ENCODE results near the gene RTL1. TPM values are rescaled to one million over a fixed set of nuclear protein-coding genes. Genes with fewer than 3 reads are reported as not detected.

The RTL1 gene
- total RNA-seq, 1 experiment from 2014 or later: not detected

GRCh38 chr14:100915560-100915959, 12.0 kb upstream of the RTL1 start:
- Histone ChIP-seq H3K4ac (ENCODE audit: low read depth, low read length) (no peak overlapping the region), H2BK120ac (ENCODE audit: low read depth, low read length, poor library complexity, severe bottlenecking) (no peak overlapping the region), H2AK5ac (ENCODE audit: insufficient read length, low read length) (no peak overlapping the region), H3K4me2 (ENCODE audit: insufficient read depth, insufficient read length, low read length) (no peak overlapping the region), H3K18ac (ENCODE audit: insufficient read length, low read depth, low read length) (no peak overlapping the region), H2BK5ac (ENCODE audit: insufficient read length, low read length) (no peak overlapping the region), H3K79me1 (ENCODE audit: insufficient read depth, low read depth, low read length, poor library complexity, severe bottlenecking) (no peaks in the 10 kb centered on the region), H3K56ac (ENCODE audit: insufficient read length, low read depth, low read length) (no peak overlapping the region), H3K14ac (ENCODE audit: insufficient read depth, low read length) (no peak overlapping the region), H3K27me3 (ENCODE audit: insufficient read depth, low read length) (no peaks in the 10 kb centered on the region), H2BK20ac (ENCODE audit: low read depth, low read length, poor library complexity, severe bottlenecking) (no peak overlapping the region), H3K9ac (ENCODE audit: extremely low read depth, insufficient read length, low read length) (no peak overlapping the region), H3K9me3 (ENCODE audit: control insufficient read depth, low read depth, low read length) (no peaks in the 10 kb centered on the region), H4K8ac (replicated peaks; ENCODE audit: insufficient read length, low read depth, low read length) (no peak overlapping the region), H3K23me2 (ENCODE audit: insufficient read length, low read depth, low read length, poor library complexity, severe bottlenecking) (no peaks in the 10 kb centered on the region), H3T11ph (ENCODE audit: low read length) (no peak overlapping the region), H2BK12ac (ENCODE audit: insufficient read length, low read depth, low read length) (no peak overlapping the region), H4K5ac (ENCODE audit: insufficient read length, low read depth, low read length) (no peak overlapping the region), H3K27ac (ENCODE audit: insufficient read length, low read depth, low read length) (no peak overlapping the region), H4K20me1 (ENCODE audit: control insufficient read depth, insufficient read depth, insufficient read length) (no peaks in the 10 kb centered on the region), H2AFZ (ENCODE audit: low read length) (no peak overlapping the region), H3K4me1 (ENCODE audit: insufficient read depth, low read length) (no peaks in the 10 kb centered on the region), H3K79me2 (ENCODE audit: insufficient read depth, low read length) (no peaks in the 10 kb centered on the region), H2BK15ac (ENCODE audit: low read depth, low read length) (no peak overlapping the region), H4K91ac (ENCODE audit: insufficient read length, low read depth, low read length) (no peak overlapping the region), H3K23ac (ENCODE audit: insufficient read length, low read depth, low read length) (no peak overlapping the region)
- H3K27ac Mint-ChIP-seq: no peak overlapping the region
- peaks cover 2 to 3% of the 10 kb centered on the region in 2 experiments; a peak in 3 of 4 replicates for H3K4me1 Mint-ChIP-seq
- H3K4me3 Mint-ChIP-seq: no peak overlapping the region
- no CpG with 5 or more reads among the region's 2 CpGs for WGBS (ENCODE audit: extremely low coverage, insufficient read length, low lambda C conversion rate)
- peaks cover 6% of the 10 kb centered on the region for H3K27me3 Mint-ChIP-seq (ENCODE audit: low read depth)
- H3K36me3 Mint-ChIP-seq (ENCODE audit: insufficient read depth in 1 of 3, low read depth in 3 of 3): no peaks in the 10 kb centered on the region
- H3K9me3 Mint-ChIP-seq: no peaks in the 10 kb centered on the region
- DNase-seq: no peak
- TF ChIP-seq CTCF (conservative IDR thresholded peaks at IDR 0.05): no peak

Measured in H9 (cell line).